Measurements from ENCODE around the gene NAV2. TPM values are rescaled to one million over a fixed set of nuclear protein-coding genes. Genes with fewer than 3 reads are reported as not detected.

Gene NAV2
- total and polyA plus RNA-seq, 4 experiments from 2014 or later, result 1.1 to 6.2 (median 4.2) TPM; not detected in 1

- no peaks in the 10 kb centered on the region for H3K9me3 ChIP-seq (ENCODE audit: control insufficient read depth in 1 of 2, low read length in 2 of 2)
- Mint-ChIP-seq H3K4me3 (no peak overlapping the region), H3K27me3 (peaks cover 0 to 3% of the 10 kb centered on the region in 2 donors), H3K27ac (no peak overlapping the region), H3K9me3 (peaks cover 0 to 2% (median 0%) of the 10 kb centered on the region in 8 donors), H3K4me1 (no peaks in the 10 kb centered on the region), H3K36me3 (peaks cover 0 to 18% of the 10 kb centered on the region in 2 donors)
- intact Hi-C loops (cut with micrococcal nuclease), result loop anchor here (10.0 kb wide), 1 partner anchor 172 kb away; no protein-coding TSS in a partner anchor
- DNase-seq, result no peak
- POLR2A ChIA-PET (ENCODE audit: partially characterized antibody), result no interaction called here
- no peaks in the 10 kb centered on the region for H3K36me3 ChIP-seq (ENCODE audit: insufficient read depth, low read length)
- no peaks in the 10 kb centered on the region for H3K4me1 ChIP-seq (ENCODE audit: insufficient read depth, low read length)
- no peak overlapping the region for H3K27ac ChIP-seq (ENCODE audit: low read depth, low read length)
- no peaks in the 10 kb centered on the region for H3K27me3 ChIP-seq (ENCODE audit: insufficient read depth, low read length)
- H3K4me3 ChIP-seq (ENCODE audit: low read length in 2 of 2), result no peak overlapping the region
- CTCF ChIA-PET (ENCODE audit: partially characterized antibody), result interaction anchor here (9.2 to 9.4 kb wide), 2 partner anchors 10 to 16 kb away, joined by 54 to 79 read pairs; no protein-coding TSS in a partner anchor
Measured at GRCh38 chr11:20117291-20117690, 404.7 kb downstream of the NAV2 start.

- peaks cover 0 to 18% of the 10 kb centered on the region in 2 donors for H3K36me3 Mint-ChIP-seq
- no peaks in the 10 kb centered on the region for H3K27me3 ChIP-seq (ENCODE audit: insufficient read depth, low read length)
- no peaks in the 10 kb centered on the region for H3K4me1 ChIP-seq (ENCODE audit: insufficient read depth, low read length)
- no peak overlapping the region for H3K27ac ChIP-seq (ENCODE audit: low read depth, low read length)
- DNase-seq, result no peak
- H3K4me3 Mint-ChIP-seq, result no peak overlapping the region
- CTCF ChIA-PET (ENCODE audit: partially characterized antibody), result interaction anchor here (9.2 to 9.4 kb wide), 2 partner anchors 9 to 15 kb away, joined by 54 to 79 read pairs; no protein-coding TSS in a partner anchor
- no peaks in the 10 kb centered on the region for H3K36me3 ChIP-seq (ENCODE audit: insufficient read depth, low read length)
- no peak overlapping the region for H3K4me3 ChIP-seq (ENCODE audit: low read length in 2 of 2)
- no peaks in the 10 kb centered on the region for H3K9me3 ChIP-seq (ENCODE audit: control insufficient read depth in 1 of 2, low read length in 2 of 2)
- intact Hi-C loops (cut with micrococcal nuclease), result loop anchor here (10.0 kb wide), 1 partner anchor 173 kb away; no protein-coding TSS in a partner anchor
- POLR2A ChIA-PET (ENCODE audit: partially characterized antibody), result no interaction called here
- peaks cover 0 to 3% of the 10 kb centered on the region in 2 donors for H3K27me3 Mint-ChIP-seq
- H3K27ac Mint-ChIP-seq, result peak overlapping the region in 1 of 7 donors; percentile 65
- no peaks in the 10 kb centered on the region for H3K4me1 Mint-ChIP-seq
- peaks cover 0 to 2% (median 0%) of the 10 kb centered on the region in 8 donors for H3K9me3 Mint-ChIP-seq
Measured at GRCh38 chr11:20118209-20118608, 405.6 kb downstream of the NAV2 start.

DNA sequence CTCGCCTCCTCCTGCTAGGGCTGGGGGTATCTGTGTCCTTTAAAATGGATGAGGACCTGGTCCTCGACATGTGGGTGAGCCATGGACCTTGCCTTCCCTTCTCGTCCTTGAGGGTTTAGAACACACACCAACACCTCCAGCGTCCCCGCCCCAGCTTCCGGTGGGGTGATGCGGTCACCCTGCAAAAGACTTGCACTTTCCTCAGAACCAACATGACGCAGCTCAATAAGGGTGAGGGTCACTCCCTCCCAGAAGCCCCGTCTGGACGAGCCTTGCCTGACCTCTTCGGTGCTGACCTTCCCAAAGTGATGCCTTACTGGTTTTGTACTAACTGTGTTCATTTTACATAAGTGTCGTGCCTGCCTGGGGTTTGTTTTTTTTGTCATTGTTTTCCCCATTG lies 406.7 kb downstream of the NAV2 start:
- no peak for DNase-seq
- ChIA-PET CTCF (ENCODE audit: partially characterized antibody) (interaction anchor here (1.2 to 9.4 kb wide), 2 partner anchors 8 to 13 kb away, joined by 3 to 79 read pairs; no protein-coding TSS in a partner anchor), POLR2A (ENCODE audit: partially characterized antibody) (no interaction called here)
- intact Hi-C loops (cut with micrococcal nuclease), result loop anchor here (10.0 kb wide), 1 partner anchor 175 kb away; no protein-coding TSS in a partner anchor
- no peak overlapping the region for H3K4me3 ChIP-seq (ENCODE audit: low read length in 2 of 2)
- Mint-ChIP-seq H3K4me1 (no peaks in the 10 kb centered on the region), H3K4me3 (no peak overlapping the region), H3K36me3 (peaks cover 0 to 18% of the 10 kb centered on the region in 2 donors), H3K9me3 (peaks cover 0 to 2% (median 0%) of the 10 kb centered on the region in 8 donors), H3K27me3 (peaks cover 0 to 3% of the 10 kb centered on the region in 2 donors), H3K27ac (no peak overlapping the region)
- no peaks in the 10 kb centered on the region for H3K4me1 ChIP-seq (ENCODE audit: insufficient read depth, low read length)
- no peak overlapping the region for H3K27ac ChIP-seq (ENCODE audit: low read depth, low read length)
- H3K9me3 ChIP-seq (ENCODE audit: control insufficient read depth in 1 of 2, low read length in 2 of 2), result no peaks in the 10 kb centered on the region
- H3K36me3 ChIP-seq (ENCODE audit: insufficient read depth, low read length), result no peaks in the 10 kb centered on the region
- no peaks in the 10 kb centered on the region for H3K27me3 ChIP-seq (ENCODE audit: insufficient read depth, low read length)

- peaks cover 0 to 2% (median 0%) of the 10 kb centered on the region in 8 donors for H3K9me3 Mint-ChIP-seq
- no peak overlapping the region for H3K4me3 Mint-ChIP-seq
- no peak for DNase-seq
- Histone ChIP-seq H3K27me3 (ENCODE audit: insufficient read depth, low read length) (no peaks in the 10 kb centered on the region), H3K9me3 (ENCODE audit: control insufficient read depth in 1 of 2, low read length in 2 of 2) (no peaks in the 10 kb centered on the region), H3K36me3 (ENCODE audit: insufficient read depth, low read length) (no peaks in the 10 kb centered on the region), H3K4me1 (ENCODE audit: insufficient read depth, low read length) (no peaks in the 10 kb centered on the region), H3K27ac (ENCODE audit: low read depth, low read length) (no peak overlapping the region), H3K4me3 (ENCODE audit: low read length in 2 of 2) (no peak overlapping the region)
- ChIA-PET POLR2A (ENCODE audit: partially characterized antibody) (no interaction called here), CTCF (ENCODE audit: partially characterized antibody) (interaction anchor here (9.4 kb wide), 1 partner anchor 7 kb away, joined by 79 read pairs; no protein-coding TSS in a partner anchor)
- peaks cover 0 to 18% of the 10 kb centered on the region in 2 donors for H3K36me3 Mint-ChIP-seq
- no peak overlapping the region for H3K27ac Mint-ChIP-seq
- intact Hi-C loops (cut with micrococcal nuclease), result no loop called here
- H3K27me3 Mint-ChIP-seq, result peaks cover 0 to 2% of the 10 kb centered on the region in 2 donors
- no peaks in the 10 kb centered on the region for H3K4me1 Mint-ChIP-seq
Measured at GRCh38 chr11:20120134-20120925, 407.7 kb downstream of the NAV2 start.

DNA sequence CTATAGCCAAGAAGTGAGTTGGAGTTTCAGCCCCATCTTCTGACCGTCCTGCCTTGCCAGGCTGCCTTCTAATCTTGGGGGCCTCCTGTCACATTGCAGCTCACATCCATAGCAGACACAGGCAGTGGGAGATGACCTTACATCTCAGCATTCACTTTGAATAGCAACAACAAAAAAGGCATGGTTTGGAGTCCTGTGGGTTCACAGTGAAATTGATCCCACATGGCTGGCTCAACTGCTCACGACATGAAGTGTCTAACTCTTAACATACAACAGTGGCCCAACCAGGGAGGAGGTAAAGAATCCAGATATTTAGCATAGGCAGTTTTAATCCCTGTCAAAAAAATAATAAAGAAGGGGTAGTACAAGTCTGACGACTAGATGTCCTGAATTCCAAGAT lies 409.5 kb downstream of the NAV2 start:
- Histone ChIP-seq H3K9me3 (ENCODE audit: control insufficient read depth in 1 of 2, low read length in 2 of 2) (no peaks in the 10 kb centered on the region), H3K4me1 (ENCODE audit: insufficient read depth, low read length) (no peaks in the 10 kb centered on the region), H3K27me3 (ENCODE audit: insufficient read depth, low read length) (no peaks in the 10 kb centered on the region), H3K4me3 (ENCODE audit: low read length in 2 of 2) (no peak overlapping the region), H3K36me3 (ENCODE audit: insufficient read depth, low read length) (no peaks in the 10 kb centered on the region), H3K27ac (ENCODE audit: low read depth, low read length) (no peak overlapping the region)
- no peak overlapping the region for H3K27ac Mint-ChIP-seq
- H3K36me3 Mint-ChIP-seq, result peaks cover 0 to 18% of the 10 kb centered on the region in 2 donors
- no peak for DNase-seq
- peaks cover 0 to 2% of the 10 kb centered on the region in 2 donors for H3K27me3 Mint-ChIP-seq
- CTCF ChIA-PET (ENCODE audit: partially characterized antibody), result interaction anchor here (0.7 to 1.3 kb wide), 2 partner anchors 231 to 233 kb away, joined by 3 to 5 read pairs; no protein-coding TSS in a partner anchor
- no peaks in the 10 kb centered on the region for H3K4me1 Mint-ChIP-seq
- intact Hi-C loops (cut with micrococcal nuclease), result no loop called here
- POLR2A ChIA-PET (ENCODE audit: partially characterized antibody), result no interaction called here
- no peak overlapping the region for H3K4me3 Mint-ChIP-seq
- no peaks in the 10 kb centered on the region for H3K9me3 Mint-ChIP-seq

GRCh38 chr11:20125927-20126326 lies 413.3 kb downstream of the NAV2 start:
- Mint-ChIP-seq H3K9me3 (no peaks in the 10 kb centered on the region), H3K27me3 (no peaks in the 10 kb centered on the region), H3K4me1 (no peaks in the 10 kb centered on the region), H3K36me3 (no peaks in the 10 kb centered on the region), H3K4me3 (no peak overlapping the region), H3K27ac (no peak overlapping the region)
- CTCF ChIA-PET (ENCODE audit: partially characterized antibody), result interaction anchor here (1.0 to 6.4 kb wide), 5 partner anchors 9 to 238 kb away, joined by 3 to 79 read pairs (median 3); partner anchors contain the start of gene HTATIP2
- no peak overlapping the region for H3K27ac ChIP-seq (ENCODE audit: low read depth, low read length)
- DNase-seq, result no peak
- no peaks in the 10 kb centered on the region for H3K36me3 ChIP-seq (ENCODE audit: insufficient read depth, low read length)
- POLR2A ChIA-PET (ENCODE audit: partially characterized antibody), result no interaction called here
- no peaks in the 10 kb centered on the region for H3K4me1 ChIP-seq (ENCODE audit: insufficient read depth, low read length)
- no peaks in the 10 kb centered on the region for H3K27me3 ChIP-seq (ENCODE audit: insufficient read depth, low read length)
- no peaks in the 10 kb centered on the region for H3K9me3 ChIP-seq (ENCODE audit: control insufficient read depth in 1 of 2, low read length in 2 of 2)
- intact Hi-C loops (cut with micrococcal nuclease), result loop anchor here (5.0 kb wide), 1 partner anchor 211 kb away; no protein-coding TSS in a partner anchor
- no peak overlapping the region for H3K4me3 ChIP-seq (ENCODE audit: low read length in 2 of 2)

GRCh38 chr11:20126724-20127123 lies 414.1 kb downstream of the NAV2 start:
- ChIA-PET POLR2A (ENCODE audit: partially characterized antibody) (no interaction called here), CTCF (ENCODE audit: partially characterized antibody) (interaction anchor here (1.0 to 6.4 kb wide), 11 partner anchors 9 to 483 kb away, joined by 3 to 135 read pairs (median 15); no protein-coding TSS in a partner anchor)
- H3K9me3 ChIP-seq (ENCODE audit: control insufficient read depth in 1 of 2, low read length in 2 of 2), result no peaks in the 10 kb centered on the region
- Mint-ChIP-seq H3K27ac (peak overlapping the region in 1 of 7 donors; percentile 57), H3K36me3 (no peaks in the 10 kb centered on the region), H3K9me3 (no peaks in the 10 kb centered on the region), H3K27me3 (peaks cover 0 to under 1% of the 10 kb centered on the region in 2 donors), H3K4me3 (no peak overlapping the region), H3K4me1 (peaks cover under 1 to 4% (median 2%) of the 10 kb centered on the region in 4 donors)
- no peak for DNase-seq
- H3K27me3 ChIP-seq (ENCODE audit: insufficient read depth, low read length), result no peaks in the 10 kb centered on the region
- peaks cover 2% of the 10 kb centered on the region for H3K4me1 ChIP-seq (ENCODE audit: insufficient read depth, low read length)
- H3K27ac ChIP-seq (ENCODE audit: low read depth, low read length), result no peak overlapping the region
- no peak overlapping the region for H3K4me3 ChIP-seq (ENCODE audit: low read length in 2 of 2)
- intact Hi-C loops (cut with micrococcal nuclease), result loop anchor here (5.0 kb wide), 1 partner anchor 211 kb away; no protein-coding TSS in a partner anchor
- H3K36me3 ChIP-seq (ENCODE audit: insufficient read depth, low read length), result no peaks in the 10 kb centered on the region

Data from CD4-positive, alpha-beta memory T cell (primary cell).